PC-3 (cell line): ENCODE results near the gene ADGRF4.

Source experiments
- CTCF ChIP-seq: fragments of 300-600 bp; sonication (generic); conservative IDR thresholded peaks from 2 replicates; pipeline ENCODE4 v1.5.1; 2017; ENCODE audit warnings: antibody characterized with exemption, low read depth, mild to moderate bottlenecking, low read length
- EZH2 ChIP-seq: fragments of 300-600 bp; sonication (generic); IDR thresholded peaks from one replicate; pipeline ENCODE4 v1.6.1; 2017; ENCODE audit warnings: antibody characterized with exemption, mild to moderate bottlenecking, low read length; ENCODE audit not compliant: unreplicated experiment
- EZH2phosphoT487 ChIP-seq: fragments of 300-600 bp; sonication (generic); IDR thresholded peaks from 2 replicates; pipeline ENCODE4 v1.6.1; 2018; ENCODE audit warnings: mild to moderate bottlenecking, antibody characterized with exemption, low read length, borderline replicate concordance

GRCh38 chr6:47678739-47679138 lies 19.6 kb upstream of the ADGRF4 start:
- no peak for TF ChIP-seq CTCF
- no peak for TF ChIP-seq EZH2
- TF ChIP-seq EZH2phosphoT487: no peak
